WTC11 (cell line): ENCODE data around the gene ZDHHC14. TPM values are rescaled to one million over a fixed set of nuclear protein-coding genes. Genes with fewer than 3 reads are reported as not detected.
"Not testable (repeated sequence)": the region's sequence is repeated elsewhere in the genome, so short reads cannot be mapped to it uniquely, and the experiment has no call there.

Experiments used
- ATAC-seq: fragments of 200-7000 bp; cut with Tn5 transposase; 2 replicates; pipeline ENCODE4 v1.10.0; 2021; ENCODE audit warnings: mild to moderate bottlenecking, moderate library complexity
- CTCF ChIA-PET: fragments of 300-600 bp; sonication (Branson Sonifier 250); formaldehyde crosslinking; loops from one replicate; lab custom pipeline; 2021; ENCODE audit warnings: antibody characterized with exemption; lab: Charles Lee
- POLR2A ChIA-PET: fragments of 350-600 bp; sonication (Branson Sonifier 250); formaldehyde crosslinking; loops from one replicate; lab custom pipeline; 2021; ENCODE audit warnings: antibody characterized with exemption; lab: Charles Lee
- DNase-seq: peaks from one replicate; pipeline ENCODE4 v3.0.0; 2021; ENCODE audit warnings: low spot score
- H3K27ac Mint-ChIP-seq: 2 replicates; pipeline ENCODE4 v1.8.0; 2021; ENCODE audit warnings: mixed read lengths
- H3K27me3 Mint-ChIP-seq: 2 replicates; pipeline ENCODE4 v1.8.0; 2021; ENCODE audit warnings: low read depth, mild to moderate bottlenecking, moderate library complexity, mixed read lengths
- H3K36me3 Mint-ChIP-seq: 2 replicates; pipeline ENCODE4 v1.8.0; 2021; ENCODE audit warnings: mixed read lengths
- H3K4me1 Mint-ChIP-seq: 2 replicates; pipeline ENCODE4 v1.8.0; 2022; ENCODE audit warnings: mixed read lengths
- H3K4me3 Mint-ChIP-seq: 2 replicates; pipeline ENCODE4 v1.8.0; 2021; ENCODE audit warnings: mild to moderate bottlenecking, moderate library complexity, mixed read lengths
- H3K9me3 Mint-ChIP-seq: 2 replicates; pipeline ENCODE4 v1.8.0; 2021; ENCODE audit warnings: mixed read lengths
- ARID4B ChIP-seq: sonication (generic); formaldehyde crosslinking; IDR thresholded peaks from 2 replicates; pipeline ENCODE4 v1.8.0; 2023; ENCODE audit warnings: missing genetic modification reagents, mild to moderate bottlenecking, borderline replicate concordance
- ATF1 ChIP-seq: sonication (generic); formaldehyde crosslinking; IDR thresholded peaks from 2 replicates; pipeline ENCODE4 v1.8.1; 2023; ENCODE audit warnings: mild to moderate bottlenecking, moderate library complexity, missing genetic modification reagents
- CREB1 ChIP-seq: sonication (generic); formaldehyde crosslinking; IDR thresholded peaks from 2 replicates; pipeline ENCODE4 v1.8.0; 2023; ENCODE audit warnings: mild to moderate bottlenecking, missing genetic modification reagents
- ESRRA ChIP-seq: sonication (generic); formaldehyde crosslinking; IDR thresholded peaks from 2 replicates; pipeline ENCODE4 v1.8.1; 2022; ENCODE audit warnings: mild to moderate bottlenecking, missing genetic modification reagents, borderline replicate concordance
- FOXK1 ChIP-seq: sonication (generic); formaldehyde crosslinking; IDR thresholded peaks from 2 replicates; pipeline ENCODE4 v1.8.0; 2022; ENCODE audit warnings: mild to moderate bottlenecking, moderate library complexity, missing genetic modification reagents
- GTF2I ChIP-seq: fragments of 250-450 bp; sonication (Bioruptor Pico); conservative IDR thresholded peaks from 2 replicates; pipeline ENCODE4 v1.4.0; 2021; ENCODE audit warnings: mild to moderate bottlenecking
- HMGA2 ChIP-seq: fragments of 250-450 bp; sonication (Bioruptor Pico); IDR thresholded peaks from 2 replicates; pipeline ENCODE4 v1.4.0; 2021; ENCODE audit warnings: mild to moderate bottlenecking, moderate library complexity
- JAZF1 ChIP-seq: fragments of 250-450 bp; sonication (Bioruptor Pico); IDR thresholded peaks from 2 replicates; pipeline ENCODE4 v1.9.0; 2021; ENCODE audit warnings: moderate library complexity, mild to moderate bottlenecking, inconsistent platforms
- MXD4 ChIP-seq: fragments of 250-450 bp; sonication (Bioruptor Pico); IDR thresholded peaks from 2 replicates; pipeline ENCODE4 v1.8.0; 2021; ENCODE audit warnings: mild to moderate bottlenecking, moderate library complexity, borderline replicate concordance
- NFYB ChIP-seq: sonication (generic); formaldehyde crosslinking; conservative IDR thresholded peaks from 2 replicates; pipeline ENCODE4 v1.8.0; 2022; ENCODE audit warnings: low read depth, missing genetic modification reagents
- SMAD3 ChIP-seq: sonication (generic); formaldehyde crosslinking; IDR thresholded peaks from 2 replicates; pipeline ENCODE4 v1.8.0; 2022; ENCODE audit warnings: missing genetic modification reagents, mild to moderate bottlenecking, borderline replicate concordance
- TEAD4 ChIP-seq: sonication (generic); formaldehyde crosslinking; IDR thresholded peaks from 2 replicates; pipeline ENCODE4 v1.8.0; 2022; ENCODE audit warnings: mild to moderate bottlenecking, missing genetic modification reagents
- ZNF121 ChIP-seq: sonication (generic); formaldehyde crosslinking; IDR thresholded peaks from 2 replicates; pipeline ENCODE4 v1.8.0; 2023; ENCODE audit warnings: missing genetic modification reagents
- ZNF263 ChIP-seq: sonication (generic); formaldehyde crosslinking; IDR thresholded peaks from 2 replicates; pipeline ENCODE4 v1.8.1; 2022; ENCODE audit warnings: low read depth, mild to moderate bottlenecking, moderate library complexity, missing genetic modification reagents
- ZNF396 ChIP-seq: fragments of 250-450 bp; sonication (Bioruptor Pico); IDR thresholded peaks from 2 replicates; pipeline ENCODE4 v1.8.0; 2021; ENCODE audit warnings: mild to moderate bottlenecking, moderate library complexity, borderline replicate concordance
- ZNF416 ChIP-seq: fragments of 250-450 bp; sonication (Bioruptor Pico); IDR thresholded peaks from 2 replicates; pipeline ENCODE4 v1.9.0; 2021; ENCODE audit warnings: mild to moderate bottlenecking, inconsistent platforms
- ZNF512 ChIP-seq: sonication (generic); formaldehyde crosslinking; IDR thresholded peaks from 2 replicates; pipeline ENCODE4 v1.8.1; 2022; ENCODE audit warnings: missing genetic modification reagents, borderline replicate concordance
- ZNF671 ChIP-seq: fragments of 250-450 bp; sonication (Bioruptor Pico); IDR thresholded peaks from 2 replicates; pipeline ENCODE4 v1.8.0; 2021; ENCODE audit warnings: mild to moderate bottlenecking
- total RNA-seq: library from RNA; stranded (reverse); gene quantifications from 3 replicates; pipeline ENCODE4 v1.2.3, GENCODE V29; 2021
- TF ChIP-seq, protein P1 (sequence below): sonication (generic); formaldehyde crosslinking; conservative IDR thresholded peaks from 2 replicates; pipeline ENCODE4 v1.8.1; 2023; ENCODE audit warnings: mild to moderate bottlenecking, low read depth, missing genetic modification reagents, moderate library complexity

ZDHHC14 gene
- total RNA-seq, 1 experiment from 2014 or later, result 6.6 TPM

GRCh38 chr6:157586088-157586414, 205.1 kb downstream of the ZDHHC14 start:
- no peak overlapping the region for H3K27ac Mint-ChIP-seq
- no peaks in the 10 kb centered on the region for H3K27me3 Mint-ChIP-seq
- H3K9me3 Mint-ChIP-seq, result peaks cover 48% of the 10 kb centered on the region
- no peak for TF ChIP-seq ZNF396
- TF ChIP-seq, all 79 proteins: peak for 0
- DNase-seq, result no peak
- Mint-ChIP-seq H3K4me3 (no peak overlapping the region), H3K36me3 (peaks cover 38% of the 10 kb centered on the region), H3K4me1 (0 out of 2 replicates have a peak, but pooled peaks cover 3% of the 10 kb centered on the region)
- ChIA-PET CTCF (no interaction called here), POLR2A (no interaction called here)
- no peak for ATAC-seq

- ChIA-PET CTCF (interaction anchor here (0.6 kb wide), 1 partner anchor 1287 kb away, joined by 3 read pairs; no protein-coding TSS in a partner anchor), POLR2A (no interaction called here)
- H3K36me3 Mint-ChIP-seq, result peaks cover 42% of the 10 kb centered on the region
- DNase-seq, result no peak
- H3K4me3 Mint-ChIP-seq, result no peak overlapping the region
- H3K9me3 Mint-ChIP-seq, result peaks cover 48% of the 10 kb centered on the region
- H3K27me3 Mint-ChIP-seq, result no peaks in the 10 kb centered on the region
- H3K4me1 Mint-ChIP-seq, result 0 out of 2 replicates have a peak, but pooled peaks cover 3% of the 10 kb centered on the region
- no peak overlapping the region for H3K27ac Mint-ChIP-seq
- ATAC-seq, result no peak
- TF ChIP-seq ARID4B (CRISPR knock-in tag), result no peak
- TF ChIP-seq HMGA2 (CRISPR knock-in tag), result no peak
- TF ChIP-seq GTF2I (CRISPR knock-in tag), result no peak
- no peak for TF ChIP-seq ZNF263 (CRISPR knock-in tag)
- TF ChIP-seq MXD4 (CRISPR knock-in tag), result no peak
- no peak for TF ChIP-seq JAZF1
- no peak for TF ChIP-seq ZNF416 (CRISPR knock-in tag)
- no peak for TF ChIP-seq ATF1 (CRISPR knock-in tag)
- no peak for TF ChIP-seq NFYB (CRISPR knock-in tag)
- TF ChIP-seq CREB1 (CRISPR knock-in tag), result no peak
- no peak for TF ChIP-seq SMAD3 (CRISPR knock-in tag)
- no peak for TF ChIP-seq ESRRA (CRISPR knock-in tag)
- TF ChIP-seq TEAD4 (CRISPR knock-in tag), result no peak
- TF ChIP-seq ZNF671 (CRISPR knock-in tag), result no peak
- TF ChIP-seq, all 79 proteins: peak for 0
Observed at GRCh38 chr6:157586476-157587126, 205.6 kb downstream of the ZDHHC14 start.

- Mint-ChIP-seq H3K4me3 (no peak overlapping the region), H3K9me3 (peaks cover 46% of the 10 kb centered on the region), H3K27me3 (no peaks in the 10 kb centered on the region), H3K36me3 (peaks cover 43% of the 10 kb centered on the region), H3K4me1 (peaks cover 3% of the 10 kb centered on the region; the same call in 1 of the 2 replicates), H3K27ac (no peak overlapping the region)
- no peak for DNase-seq
- no peak for ATAC-seq
- POLR2A ChIA-PET, result no interaction called here
- TF ChIP-seq ZNF263 (CRISPR knock-in tag) (no peak), CREB1 (CRISPR knock-in tag) (no peak), FOXK1 (CRISPR knock-in tag) (no peak), ZNF121 (CRISPR knock-in tag) (no peak), ZNF512 (CRISPR knock-in tag) (no peak)
- TF ChIP-seq, protein P1, sequence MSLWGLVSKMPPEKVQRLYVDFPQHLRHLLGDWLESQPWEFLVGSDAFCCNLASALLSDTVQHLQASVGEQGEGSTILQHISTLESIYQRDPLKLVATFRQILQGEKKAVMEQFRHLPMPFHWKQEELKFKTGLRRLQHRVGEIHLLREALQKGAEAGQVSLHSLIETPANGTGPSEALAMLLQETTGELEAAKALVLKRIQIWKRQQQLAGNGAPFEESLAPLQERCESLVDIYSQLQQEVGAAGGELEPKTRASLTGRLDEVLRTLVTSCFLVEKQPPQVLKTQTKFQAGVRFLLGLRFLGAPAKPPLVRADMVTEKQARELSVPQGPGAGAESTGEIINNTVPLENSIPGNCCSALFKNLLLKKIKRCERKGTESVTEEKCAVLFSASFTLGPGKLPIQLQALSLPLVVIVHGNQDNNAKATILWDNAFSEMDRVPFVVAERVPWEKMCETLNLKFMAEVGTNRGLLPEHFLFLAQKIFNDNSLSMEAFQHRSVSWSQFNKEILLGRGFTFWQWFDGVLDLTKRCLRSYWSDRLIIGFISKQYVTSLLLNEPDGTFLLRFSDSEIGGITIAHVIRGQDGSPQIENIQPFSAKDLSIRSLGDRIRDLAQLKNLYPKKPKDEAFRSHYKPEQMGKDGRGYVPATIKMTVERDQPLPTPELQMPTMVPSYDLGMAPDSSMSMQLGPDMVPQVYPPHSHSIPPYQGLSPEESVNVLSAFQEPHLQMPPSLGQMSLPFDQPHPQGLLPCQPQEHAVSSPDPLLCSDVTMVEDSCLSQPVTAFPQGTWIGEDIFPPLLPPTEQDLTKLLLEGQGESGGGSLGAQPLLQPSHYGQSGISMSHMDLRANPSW (CRISPR knock-in tag), result no peak
- CTCF ChIA-PET, result interaction anchor here (0.6 kb wide), 1 partner anchor 1287 kb away, joined by 3 read pairs; no protein-coding TSS in a partner anchor
Observed at GRCh38 chr6:157587127-157587926, 206.3 kb downstream of the ZDHHC14 start.

GRCh38 chr6:157590654-157591053, 209.7 kb downstream of the ZDHHC14 start:
- CTCF ChIA-PET, H3K27me3 Mint-ChIP-seq, H3K27ac Mint-ChIP-seq, POLR2A ChIA-PET, H3K4me3 Mint-ChIP-seq, ATAC-seq, DNase-seq, H3K4me1 Mint-ChIP-seq: not testable (repeated sequence)
- Mint-ChIP-seq H3K9me3 (peaks cover 36% of the 10 kb centered on the region), H3K36me3 (peaks cover 35% of the 10 kb centered on the region)
